HepG2 (cell line): ENCODE measurements around the gene TVP23C. TPM values are rescaled to one million over a fixed set of nuclear protein-coding genes. Genes with fewer than 3 reads are reported as not detected.
"Not testable (repeated sequence)": the region's sequence is repeated elsewhere in the genome, so short reads cannot be mapped to it uniquely, and the experiment has no call there.

ENCODE experiments used
- ATAC-seq: fragments of 200-7000 bp; cut with Tn5 transposase; 3 replicates; pipeline ENCODE4 v1.9.1; 2020; ENCODE audit warnings: mild to moderate bottlenecking, moderate library complexity
- BruUV-seq: library from RNA; stranded (reverse); fragments of 400-500 nt; replicated peaks from 2 replicates; lab custom pipeline; 2021; lab: Mats Ljungman, UMichigan
- CTCF ChIA-PET: fragments of 300-600 bp; formaldehyde crosslinking; extraction: SDS; loops from one replicate; lab custom pipeline; 2021; ENCODE audit warnings: low total read pairs, inconsistent platforms, low intra/inter-chr PET ratio; lab: Yijun Ruan, JAX
- POLR2A ChIA-PET: fragments of 350-600 bp; sonication (Branson Sonifier 250); formaldehyde crosslinking; loops from one replicate; lab custom pipeline; 2020; ENCODE audit warnings: antibody characterized with exemption, inconsistent platforms; lab: Yijun Ruan, JAX
- DNase-seq: peaks from one replicate; pipeline ENCODE4 v3.0.0-alpha.2; 2015; ENCODE audit warnings: low spot score
- FAIRE-seq: peaks from 3 replicates; lab custom pipeline; 2011; peaks lifted over from hg19 to GRCh38; lab: Jason Lieb, UNC
- H2AFZ ChIP-seq: one replicate; pipeline ENCODE4 v1.6.1; 2011; ENCODE audit warnings: low read length, inconsistent platforms
- H3K27ac ChIP-seq: fragments of 300-600 bp; 3 replicates; pipeline ENCODE4 v1.8.0; 2011; ENCODE audit warnings: mixed run types, mild to moderate bottlenecking, mixed read lengths, low read length, inconsistent platforms; ENCODE audit not compliant: insufficient read depth; ENCODE audit errors: extremely low read length
- H3K27me3 ChIP-seq, 2 experiments: fragments of 200-600 bp in 1 of 2; 2 replicates in 1 of 2; 3 replicates in 1 of 2; pipeline versions ENCODE4 v1.6.0 to v1.8.0; 2011; ENCODE audit warnings: low read length in 2 of 2, mild to moderate bottlenecking in 2 of 2, moderate library complexity in 2 of 2, inconsistent platforms in 1 of 2; ENCODE audit not compliant: insufficient read depth in 2 of 2, control insufficient read depth in 1 of 2
- H3K36me3 ChIP-seq, 2 experiments: fragments of 200-600 bp in 1 of 2; replicated peaks in 1 of 2; 2 replicates in 1 of 2; 3 replicates in 1 of 2; pipeline versions ENCODE4 v1.5.1 to v1.8.0; 2011; ENCODE audit warnings: low read length in 2 of 2, inconsistent platforms in 1 of 2; ENCODE audit not compliant: insufficient read depth in 2 of 2, control insufficient read depth in 1 of 2
- H3K4me1 ChIP-seq: 2 replicates; pipeline ENCODE4 v1.5.1; 2012; ENCODE audit warnings: low read length, inconsistent platforms; ENCODE audit not compliant: insufficient read depth
- H3K4me2 ChIP-seq: 2 replicates; pipeline ENCODE4 v1.6.0; 2011; ENCODE audit warnings: low read depth, low read length, inconsistent platforms
- H3K4me3 ChIP-seq, 3 experiments: fragments of 200-600 bp in 1 of 3; sonication (generic), shearing (Covaris generic) in 1 of 3; replicated peaks in 1 of 3; 2 replicates each; pipeline ENCODE4 v1.5.1; 2011 to 2016; ENCODE audit warnings: low read length in 3 of 3, inconsistent platforms in 2 of 3, low read depth in 2 of 3, mild to moderate bottlenecking in 2 of 3, control low read depth in 1 of 3, mixed read lengths in 1 of 3; ENCODE audit not compliant: insufficient read depth in 1 of 3
- H3K79me2 ChIP-seq: one replicate; pipeline ENCODE4 v1.6.1; 2011; ENCODE audit warnings: low read length, inconsistent platforms; ENCODE audit not compliant: insufficient read depth
- H3K9ac ChIP-seq: 2 replicates; pipeline ENCODE4 v1.6.0; 2011; ENCODE audit warnings: mild to moderate bottlenecking, low read depth, low read length, inconsistent platforms; ENCODE audit not compliant: insufficient read depth
- H3K9me3 ChIP-seq: 2 replicates; pipeline ENCODE4 v1.5.1; 2012; ENCODE audit warnings: mild to moderate bottlenecking, low read length
- H4K20me1 ChIP-seq: 2 replicates; pipeline ENCODE4 v1.6.0; 2011; ENCODE audit warnings: inconsistent platforms, mild to moderate bottlenecking, low read length, moderate library complexity; ENCODE audit not compliant: insufficient read depth
- WGBS: methylation state at CpG from one replicate; pipeline ENCODE4 v1.1.6; 2017; ENCODE audit warnings: low lambda C conversion rate; 5-methylcytosine and 5-hydroxymethylcytosine counted together
- in situ Hi-C: cut with HindIII; loops from 2 replicates; pipeline ENCODE4 v1.10.0; 2017; ENCODE audit warnings: low pct_unique_long_range_greater_than_20kb; ENCODE audit not compliant: extremely low pct_ligation_motif_present
- intact Hi-C: fragments of 100-400 bp; cut with micrococcal nuclease; formaldehyde crosslinking; loops from one replicate; pipeline ENCODE4 v1.10.0; 2022; ENCODE audit not compliant: unreplicated experiment
- polyA plus RNA-seq, 8 experiments: library from polyadenylated mRNA; depleted of rRNA in 3 of 8; stranded (reverse) in 7 of 8; unstranded in 1 of 8; fragments of >200 nt; fragmentation: Illumina TruSeq in 4 of 8; extraction: Trizol in 4 of 8; gene quantifications; 2 replicates each; pipeline versions ENCODE4 v1.2.1 to v1.2.3, GENCODE V29; 2011 to 2016; ENCODE audit warnings: low read depth in 4 of 8, missing spikeins in 1 of 8, mixed read lengths in 1 of 8; ENCODE audit not compliant: insufficient read depth in 1 of 8
- total RNA-seq, 5 experiments: library from RNA; depleted of rRNA; stranded (reverse); fragments of >200 nt; fragmentation: Illumina TruSeq; extraction: Trizol; gene quantifications; 2 replicates each; pipeline ENCODE4 v1.2.3, GENCODE V29; 2016; ENCODE audit warnings: low read depth in 1 of 5

The TVP23C gene
- total and polyA plus RNA-seq, 2 of the 13 experiments (the other 11 are each of a cell fraction or from before 2014, with no cell fraction given) = 10.4 to 28.2 TPM

DNA sequence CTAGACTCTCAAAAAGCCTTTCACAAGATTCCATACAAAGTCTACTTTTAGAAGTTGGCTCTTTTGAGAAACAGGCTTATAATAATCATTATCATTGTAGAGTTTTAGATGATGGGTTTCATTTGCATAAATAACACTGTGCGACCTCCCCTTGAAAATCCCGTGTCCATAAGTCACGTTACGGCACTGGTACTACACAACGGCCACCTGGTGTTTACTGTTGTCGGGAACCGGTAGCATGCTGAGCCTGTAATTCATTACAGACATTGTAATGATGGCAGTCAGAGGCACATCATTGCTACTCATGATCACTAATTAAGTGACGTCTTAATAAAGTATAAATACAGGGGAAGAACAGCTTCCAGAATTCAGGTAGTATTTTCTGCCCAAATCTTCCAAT, 24.7 kb upstream of the TVP23C start:
- H3K27ac ChIP-seq, FAIRE-seq, H3K9ac ChIP-seq, H3K79me2 ChIP-seq, BruUV-seq, H3K36me3 ChIP-seq, H3K4me1 ChIP-seq, H3K9me3 ChIP-seq, in situ Hi-C loops, ATAC-seq, CTCF ChIA-PET, intact Hi-C loops, POLR2A ChIA-PET, H3K4me3 ChIP-seq, H3K27me3 ChIP-seq, DNase-seq, H2AFZ ChIP-seq, H4K20me1 ChIP-seq, H3K4me2 ChIP-seq: not testable (repeated sequence)
- WGBS = 78% methylated on average over 8 of the region's 8 CpGs

DNA sequence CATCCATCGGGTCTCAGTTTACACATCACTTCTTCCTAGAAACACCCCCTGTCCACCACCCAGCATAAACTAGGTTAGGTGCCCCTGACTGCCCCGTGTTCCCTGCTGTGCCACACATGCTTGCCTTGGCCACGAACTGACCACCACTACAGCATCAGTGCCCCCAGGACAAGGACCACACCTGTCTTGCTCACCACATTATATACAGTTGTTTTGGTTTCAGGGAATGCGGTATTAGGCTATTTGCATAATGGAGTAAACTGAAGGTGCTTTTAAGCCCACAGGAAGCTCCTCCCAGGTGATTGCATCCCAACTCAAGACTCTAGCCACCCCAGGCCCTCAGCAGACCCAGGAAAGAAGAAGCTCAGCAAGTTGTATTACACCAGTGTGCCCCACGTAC, 20.0 kb upstream of the TVP23C start:
- POLR2A ChIA-PET, CTCF ChIA-PET, in situ Hi-C loops, H3K27ac ChIP-seq, BruUV-seq, H3K4me3 ChIP-seq, H2AFZ ChIP-seq, ATAC-seq, DNase-seq, H3K79me2 ChIP-seq, H3K9ac ChIP-seq, H3K27me3 ChIP-seq, H3K9me3 ChIP-seq, H3K36me3 ChIP-seq, FAIRE-seq, H4K20me1 ChIP-seq, intact Hi-C loops, H3K4me2 ChIP-seq, H3K4me1 ChIP-seq: not testable (repeated sequence)
- WGBS = 33% methylated on average over 1 of the region's 5 CpGs

DNA sequence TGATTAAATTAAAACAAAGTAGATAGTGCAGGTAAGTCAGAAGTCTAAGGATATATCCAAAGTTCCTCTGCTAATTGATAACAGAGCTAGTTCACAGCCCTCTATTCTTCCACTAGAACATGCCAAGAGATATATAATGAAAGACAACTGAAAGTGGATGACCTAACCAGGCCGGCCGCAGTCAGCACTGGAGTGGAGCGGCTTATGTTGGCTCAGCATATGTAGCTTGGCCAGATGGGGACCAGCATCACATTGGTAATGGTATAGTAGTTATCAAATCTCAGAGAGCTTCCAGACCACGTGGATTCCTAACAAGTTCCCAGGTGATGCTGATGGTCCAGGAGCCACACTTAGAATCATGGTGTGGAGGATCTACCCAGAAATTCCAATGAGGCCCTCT, 18.2 kb upstream of the TVP23C start:
- H3K4me1 ChIP-seq, DNase-seq, H2AFZ ChIP-seq, intact Hi-C loops, H3K27me3 ChIP-seq, in situ Hi-C loops, H4K20me1 ChIP-seq, BruUV-seq, H3K4me2 ChIP-seq, H3K79me2 ChIP-seq, POLR2A ChIA-PET, H3K27ac ChIP-seq, H3K9ac ChIP-seq, H3K4me3 ChIP-seq, ATAC-seq, CTCF ChIA-PET, H3K36me3 ChIP-seq, FAIRE-seq, H3K9me3 ChIP-seq: not testable (repeated sequence)
- WGBS = no CpG with 5 or more reads among the region's 4 CpGs

DNA sequence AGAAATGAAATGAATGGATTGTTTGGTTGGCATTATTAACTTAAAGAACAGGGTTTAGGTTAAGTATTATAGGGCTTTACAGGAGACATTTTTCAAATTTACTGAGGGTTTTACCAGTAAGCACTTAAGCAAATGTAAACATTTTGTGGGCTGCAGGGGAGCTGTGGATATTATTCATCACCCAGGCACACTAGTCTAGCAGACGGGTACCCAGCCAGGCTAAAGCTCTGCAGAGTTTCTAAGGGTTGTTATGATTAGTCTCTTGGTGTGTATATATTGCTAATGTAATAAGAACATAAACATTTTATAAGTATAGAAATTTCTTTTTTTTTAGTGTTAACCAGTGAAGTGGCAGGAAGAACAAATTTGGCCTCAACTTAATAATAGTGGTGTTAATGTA, 13.6 kb upstream of the TVP23C start:
- H3K4me3 ChIP-seq, ATAC-seq, H3K36me3 ChIP-seq, H3K79me2 ChIP-seq, BruUV-seq, in situ Hi-C loops, intact Hi-C loops, H2AFZ ChIP-seq, DNase-seq, H3K27me3 ChIP-seq, H3K4me2 ChIP-seq, H3K9ac ChIP-seq, H4K20me1 ChIP-seq, H3K4me1 ChIP-seq, CTCF ChIA-PET, FAIRE-seq, H3K9me3 ChIP-seq, H3K27ac ChIP-seq, POLR2A ChIA-PET: not testable (repeated sequence)
- no CpG with 5 or more reads among the region's 1 CpG for WGBS
